Trophoblast cell (in vitro differentiated cells and primary cell): ENCODE results near the gene NTSR1.
A peak's percentile ranks its signal among the peaks of the same experiment; 100 is the strongest.

ENCODE experiments used
- DNase-seq, 2 donors: peaks; one replicate each; pipeline ENCODE4 v3.0.0-alpha.2; 2016
- H2AFZ ChIP-seq: 2 replicates; pipeline ENCODE4 v1.6.1; 2013; ENCODE audit warnings: low read length, moderate library complexity, mild to moderate bottlenecking; ENCODE audit not compliant: insufficient read depth, poor library complexity
- H2AK5ac ChIP-seq: 2 replicates; pipeline ENCODE4 v1.6.1; 2013; ENCODE audit warnings: mild to moderate bottlenecking, low read length
- H2BK120ac ChIP-seq: 2 replicates; pipeline ENCODE4 v1.6.1; 2013; ENCODE audit warnings: low read length, mild to moderate bottlenecking, moderate library complexity; ENCODE audit not compliant: insufficient read depth, poor library complexity
- H2BK12ac ChIP-seq: 2 replicates; pipeline ENCODE4 v1.6.1; 2013; ENCODE audit warnings: mild to moderate bottlenecking, low read length, moderate library complexity
- H2BK5ac ChIP-seq: 2 replicates; pipeline ENCODE4 v1.6.1; 2013; ENCODE audit warnings: low read length, low read depth, moderate library complexity, mild to moderate bottlenecking; ENCODE audit not compliant: poor library complexity
- H3K14ac ChIP-seq: 2 replicates; pipeline ENCODE4 v1.6.1; 2013; ENCODE audit warnings: mild to moderate bottlenecking, low read length
- H3K18ac ChIP-seq: 2 replicates; pipeline ENCODE4 v1.6.1; 2013; ENCODE audit warnings: mild to moderate bottlenecking, low read length
- H3K23ac ChIP-seq: 2 replicates; pipeline ENCODE4 v1.6.1; 2013; ENCODE audit warnings: low read length
- H3K27ac ChIP-seq: 2 replicates; pipeline ENCODE4 v1.5.1; 2013; ENCODE audit warnings: low read depth, mild to moderate bottlenecking, inconsistent platforms, low read length, moderate library complexity
- H3K27me3 ChIP-seq: 2 replicates; pipeline ENCODE4 v1.6.1; 2013; ENCODE audit warnings: inconsistent platforms, mild to moderate bottlenecking, low read length, moderate library complexity; ENCODE audit not compliant: insufficient read depth
- H3K36me3 ChIP-seq, 2 experiments: 1 replicate in 1 of 2; 2 replicates in 1 of 2; pipeline ENCODE4 v1.6.1; 2013; ENCODE audit warnings: low read length in 2 of 2, mild to moderate bottlenecking in 2 of 2, moderate library complexity in 1 of 2; ENCODE audit not compliant: insufficient read depth in 2 of 2, control insufficient read depth in 1 of 2
- H3K4ac ChIP-seq: 2 replicates; pipeline ENCODE4 v1.6.1; 2013; ENCODE audit warnings: low read depth, mild to moderate bottlenecking, low read length, moderate library complexity
- H3K4me1 ChIP-seq, 2 experiments: 1 replicate in 1 of 2; 2 replicates in 1 of 2; pipeline ENCODE4 v1.6.1; 2013; ENCODE audit warnings: low read length in 2 of 2, mild to moderate bottlenecking in 2 of 2, moderate library complexity in 1 of 2; ENCODE audit not compliant: insufficient read depth in 2 of 2, control insufficient read depth in 1 of 2
- H3K4me2 ChIP-seq: 2 replicates; pipeline ENCODE4 v1.6.1; 2013; ENCODE audit warnings: inconsistent platforms, mild to moderate bottlenecking, low read length, moderate library complexity
- H3K4me3 ChIP-seq: 2 replicates; pipeline ENCODE4 v1.5.1; 2013; ENCODE audit warnings: mild to moderate bottlenecking, low read depth, low read length, inconsistent platforms
- H3K79me1 ChIP-seq: one replicate; pipeline ENCODE4 v1.6.1; 2013; ENCODE audit warnings: low read length
- H3K79me2 ChIP-seq: 2 replicates; pipeline ENCODE4 v1.6.1; 2013; ENCODE audit warnings: low read length, mild to moderate bottlenecking; ENCODE audit not compliant: control insufficient read depth, insufficient read depth, poor library complexity
- H3K9ac ChIP-seq: 2 replicates; pipeline ENCODE4 v1.6.1; 2013; ENCODE audit warnings: mild to moderate bottlenecking, low read length
- H3K9me3 ChIP-seq: 2 replicates; pipeline ENCODE4 v1.6.1; 2013; ENCODE audit warnings: low read depth, mild to moderate bottlenecking, control low read depth, inconsistent platforms, low read length; ENCODE audit not compliant: insufficient read depth
- H4K12ac ChIP-seq: 2 replicates; pipeline ENCODE4 v1.6.1; 2013; ENCODE audit warnings: low read depth, mild to moderate bottlenecking, low read length, moderate library complexity
- H4K8ac ChIP-seq: 2 replicates; pipeline ENCODE4 v1.6.1; 2013; ENCODE audit warnings: low read depth, mild to moderate bottlenecking, low read length, moderate library complexity
- H4K91ac ChIP-seq: one replicate; pipeline ENCODE4 v1.6.1; 2013; ENCODE audit warnings: low read depth, mild to moderate bottlenecking, low read length, moderate library complexity
- WGBS: extraction: QIAGEN DNeasy Blood & Tissue Kit; methylation state at CpG from one replicate; pipeline ENCODE4 v1.1.7; 2013; ENCODE audit warnings: missing lambda C conversion rate; ENCODE audit not compliant: insufficient read length, insufficient coverage; ENCODE audit errors: extremely low coverage; 5-methylcytosine and 5-hydroxymethylcytosine counted together

Gene NTSR1

DNA sequence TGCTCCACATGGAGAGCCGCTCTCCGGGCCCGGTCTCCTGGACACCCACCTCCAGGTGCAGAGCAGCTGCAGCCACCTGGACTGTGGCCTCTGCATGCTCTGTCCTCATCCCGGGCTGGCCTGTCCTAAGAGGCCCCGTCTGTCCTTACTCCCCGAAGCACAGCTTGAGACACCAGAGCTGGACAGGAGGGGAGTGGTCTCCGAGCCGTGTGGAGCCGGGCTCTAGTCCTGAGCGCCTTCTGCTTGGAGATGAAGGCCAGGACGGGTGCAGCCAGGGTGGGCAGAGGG lies 6.7 kb upstream of the NTSR1 start:
- Histone ChIP-seq H3K4me2 (no peak overlapping the region), H3K4me1 (no peaks in the 10 kb centered on the region), H4K91ac (no peak overlapping the region), H3K79me2 (no peaks in the 10 kb centered on the region), H4K8ac (no peak overlapping the region), H2AFZ (no peak overlapping the region), H3K18ac (no peak overlapping the region), H2BK5ac (no peak overlapping the region), H3K9ac (no peak overlapping the region), H2AK5ac (no peak overlapping the region), H3K9me3 (peaks cover 2% of the 10 kb centered on the region), H3K36me3 (no peaks in the 10 kb centered on the region), H3K4me3 (no peak overlapping the region), H3K27ac (no peak overlapping the region), H2BK12ac (no peak overlapping the region), H3K23ac (no peak overlapping the region), H3K27me3 (no peaks in the 10 kb centered on the region), H3K4ac (no peak overlapping the region), H2BK120ac (no peak overlapping the region), H4K12ac (no peak overlapping the region), H3K79me1 (no peaks in the 10 kb centered on the region), H3K14ac (no peak overlapping the region)
- no peak for DNase-seq
- no CpG with 5 or more reads among the region's 11 CpGs for WGBS

GRCh38 chr20:62702895-62703852 lies 5.5 kb upstream of the NTSR1 start:
- H3K79me2 ChIP-seq, result no peaks in the 10 kb centered on the region
- no peak overlapping the region for H3K4ac ChIP-seq
- H3K4me1 ChIP-seq, result no peaks in the 10 kb centered on the region
- H3K27ac ChIP-seq, result no peak overlapping the region
- H2BK120ac ChIP-seq, result no peak overlapping the region
- no peaks in the 10 kb centered on the region for H3K79me1 ChIP-seq
- H3K4me3 ChIP-seq, result no peak overlapping the region
- no peak overlapping the region for H4K8ac ChIP-seq
- H2BK5ac ChIP-seq, result no peak overlapping the region
- H3K18ac ChIP-seq, result no peak overlapping the region
- no CpG with 5 or more reads among the region's 25 CpGs for WGBS
- H3K4me2 ChIP-seq, result no peak overlapping the region
- H2AK5ac ChIP-seq, result no peak overlapping the region
- no peak overlapping the region for H4K12ac ChIP-seq
- H3K36me3 ChIP-seq, result no peaks in the 10 kb centered on the region
- H3K14ac ChIP-seq, result no peak overlapping the region
- peak; percentile 75 to 88 for DNase-seq
- no peak overlapping the region for H2AFZ ChIP-seq
- no peak overlapping the region for H3K9ac ChIP-seq
- H4K91ac ChIP-seq, result no peak overlapping the region
- no peak overlapping the region for H2BK12ac ChIP-seq
- peaks cover 8% of the 10 kb centered on the region for H3K27me3 ChIP-seq
- peaks cover 2% of the 10 kb centered on the region for H3K9me3 ChIP-seq
- no peak overlapping the region for H3K23ac ChIP-seq

DNA sequence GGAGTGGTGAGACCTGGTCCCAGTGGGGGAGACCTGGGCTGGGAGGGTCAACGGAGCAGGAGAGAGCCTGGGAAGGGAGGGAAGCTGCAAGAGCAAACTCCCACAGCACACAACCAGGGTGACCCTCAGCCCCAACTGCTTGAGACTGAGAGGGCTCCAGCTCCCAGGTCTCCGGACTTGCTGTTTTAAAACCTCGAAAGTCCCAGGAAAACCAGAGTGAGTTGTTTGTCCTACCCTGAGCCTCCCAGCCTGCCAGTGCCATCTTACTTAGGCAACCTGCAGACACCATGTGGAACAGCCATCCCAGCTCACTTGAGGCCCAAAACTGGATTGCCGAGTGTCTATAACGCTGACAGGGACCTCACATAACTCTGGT lies 4.8 kb upstream of the NTSR1 start:
- no peak for DNase-seq
- H2BK120ac ChIP-seq, result no peak overlapping the region
- H2AK5ac ChIP-seq, result no peak overlapping the region
- no peak overlapping the region for H3K18ac ChIP-seq
- H3K4me2 ChIP-seq, result no peak overlapping the region
- H3K79me2 ChIP-seq, result no peaks in the 10 kb centered on the region
- H3K27me3 ChIP-seq, result peaks cover 14% of the 10 kb centered on the region
- no peak overlapping the region for H3K27ac ChIP-seq
- no peak overlapping the region for H3K4ac ChIP-seq
- no peak overlapping the region for H2BK12ac ChIP-seq
- H4K8ac ChIP-seq, result no peak overlapping the region
- no peaks in the 10 kb centered on the region for H3K4me1 ChIP-seq
- H3K23ac ChIP-seq, result no peak overlapping the region
- WGBS, result no CpG with 5 or more reads among the region's 5 CpGs
- no peaks in the 10 kb centered on the region for H3K79me1 ChIP-seq
- H2AFZ ChIP-seq, result no peak overlapping the region
- H3K36me3 ChIP-seq, result no peaks in the 10 kb centered on the region
- H3K9ac ChIP-seq, result no peak overlapping the region
- no peak overlapping the region for H4K91ac ChIP-seq
- H4K12ac ChIP-seq, result no peak overlapping the region
- H2BK5ac ChIP-seq, result no peak overlapping the region
- no peak overlapping the region for H3K14ac ChIP-seq
- H3K9me3 ChIP-seq, result peaks cover 2% of the 10 kb centered on the region
- no peak overlapping the region for H3K4me3 ChIP-seq

DNA sequence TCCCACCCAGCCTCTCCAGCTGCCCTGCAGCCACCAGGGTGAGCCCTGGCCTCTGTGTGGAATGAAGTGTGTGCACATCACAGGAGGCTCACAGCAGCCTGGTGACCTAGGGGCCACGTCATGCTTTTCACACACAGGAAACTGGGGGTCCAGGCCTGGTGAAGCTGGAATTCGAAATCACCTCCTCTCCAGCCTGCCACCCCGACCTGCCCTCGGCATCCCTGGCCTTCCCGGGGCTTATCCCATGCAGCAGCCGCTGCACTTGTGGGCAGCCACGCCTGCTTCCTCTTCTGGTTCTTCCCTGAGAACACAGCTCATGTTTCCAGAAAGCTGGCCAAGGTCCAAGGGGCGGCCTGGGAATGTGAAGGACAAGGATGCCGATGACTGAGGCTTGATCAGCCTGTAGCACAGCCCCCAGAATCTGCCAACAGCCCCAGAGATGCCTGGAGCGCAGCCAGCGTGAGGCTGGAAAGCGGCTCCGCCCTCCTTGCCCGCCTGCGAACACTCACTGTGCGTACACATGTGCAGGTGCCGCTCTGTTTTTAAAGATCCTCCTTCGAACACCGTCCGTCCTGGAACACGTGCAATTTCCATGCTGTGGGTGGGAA lies 4.2 kb upstream of the NTSR1 start:
- Histone ChIP-seq H2AFZ (no peak overlapping the region), H3K4ac (no peak overlapping the region), H3K79me2 (no peaks in the 10 kb centered on the region), H3K18ac (no peak overlapping the region), H3K23ac (no peak overlapping the region), H3K4me3 (no peak overlapping the region), H3K79me1 (no peaks in the 10 kb centered on the region), H3K27ac (no peak overlapping the region), H3K4me2 (no peak overlapping the region), H3K14ac (no peak overlapping the region), H4K12ac (no peak overlapping the region), H2BK12ac (no peak overlapping the region), H2BK5ac (no peak overlapping the region), H2BK120ac (no peak overlapping the region), H3K27me3 (peaks cover 21% of the 10 kb centered on the region), H3K9ac (no peak overlapping the region), H3K36me3 (no peaks in the 10 kb centered on the region), H2AK5ac (no peak overlapping the region), H3K9me3 (peaks cover 5% of the 10 kb centered on the region), H4K91ac (no peak overlapping the region), H3K4me1 (no peaks in the 10 kb centered on the region), H4K8ac (no peak overlapping the region)
- no peak for DNase-seq
- no CpG with 5 or more reads among the region's 21 CpGs for WGBS
